NCI-H2107 treated with DMSO at 0.1 percent for 48 hours (cell line): Measurements from ENCODE around the gene MIER2.
"Not testable (repeated sequence)": the region's sequence is repeated elsewhere in the genome, so short reads cannot be mapped to it uniquely, and the experiment has no call there.

Experiments
- DNase-seq: peaks from one replicate; lab custom pipeline; 2025; ENCODE audit not compliant: unreplicated experiment; lab: John Stamatoyannopoulos, UW

MIER2 gene

DNA sequence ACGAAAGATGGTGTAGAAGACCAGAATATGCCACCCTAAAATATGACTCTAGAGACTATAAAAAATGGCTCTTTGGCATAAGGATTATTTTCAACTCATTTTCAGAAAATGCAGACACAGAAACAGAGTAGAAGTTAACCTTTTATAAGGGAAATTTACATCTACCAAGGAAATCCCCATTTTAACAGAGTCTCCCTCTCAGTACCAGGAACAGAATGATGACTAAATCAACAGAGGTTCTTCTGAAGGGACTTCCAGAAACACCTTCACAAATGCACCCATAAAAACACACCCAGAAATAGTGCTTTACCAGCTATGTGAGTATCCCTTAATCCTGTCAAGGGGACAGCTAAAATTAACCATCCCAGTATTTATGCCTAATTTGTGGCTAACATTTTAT is 82.5 kb downstream of the MIER2 start:
- no peak for DNase-seq

GRCh38 chr19:256804-257203 is 87.8 kb downstream of the MIER2 start:
- not testable (repeated sequence) for DNase-seq
